Fibroblast of skin of scalp (primary cell): ENCODE results near the gene UBXN11. TPM values are rescaled to one million over a fixed set of nuclear protein-coding genes. Genes with fewer than 3 reads are reported as not detected.

ENCODE experiments used
- DNase-seq: peaks from one replicate; pipeline ENCODE4 v3.0.0-alpha.2; 2013
- polyA plus RNA-seq, 2 experiments: library from polyadenylated mRNA; unstranded; fragments of 120-200 nt; gene quantifications; one replicate each; pipeline ENCODE4 v1.2.1, GENCODE V29; 2013; ENCODE audit not compliant: insufficient read length in 2 of 2

UBXN11 gene, protein sequence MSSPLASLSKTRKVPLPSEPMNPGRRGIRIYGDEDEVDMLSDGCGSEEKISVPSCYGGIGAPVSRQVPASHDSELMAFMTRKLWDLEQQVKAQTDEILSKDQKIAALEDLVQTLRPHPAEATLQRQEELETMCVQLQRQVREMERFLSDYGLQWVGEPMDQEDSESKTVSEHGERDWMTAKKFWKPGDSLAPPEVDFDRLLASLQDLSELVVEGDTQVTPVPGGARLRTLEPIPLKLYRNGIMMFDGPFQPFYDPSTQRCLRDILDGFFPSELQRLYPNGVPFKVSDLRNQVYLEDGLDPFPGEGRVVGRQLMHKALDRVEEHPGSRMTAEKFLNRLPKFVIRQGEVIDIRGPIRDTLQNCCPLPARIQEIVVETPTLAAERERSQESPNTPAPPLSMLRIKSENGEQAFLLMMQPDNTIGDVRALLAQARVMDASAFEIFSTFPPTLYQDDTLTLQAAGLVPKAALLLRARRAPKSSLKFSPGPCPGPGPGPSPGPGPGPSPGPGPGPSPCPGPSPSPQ
- polyA plus RNA-seq (2013, experiment 1 of 2; ENCODE audit: insufficient read length), result 8.8 TPM
- polyA plus RNA-seq (2013, experiment 2 of 2; ENCODE audit: insufficient read length), result 9.6 TPM

DNA sequence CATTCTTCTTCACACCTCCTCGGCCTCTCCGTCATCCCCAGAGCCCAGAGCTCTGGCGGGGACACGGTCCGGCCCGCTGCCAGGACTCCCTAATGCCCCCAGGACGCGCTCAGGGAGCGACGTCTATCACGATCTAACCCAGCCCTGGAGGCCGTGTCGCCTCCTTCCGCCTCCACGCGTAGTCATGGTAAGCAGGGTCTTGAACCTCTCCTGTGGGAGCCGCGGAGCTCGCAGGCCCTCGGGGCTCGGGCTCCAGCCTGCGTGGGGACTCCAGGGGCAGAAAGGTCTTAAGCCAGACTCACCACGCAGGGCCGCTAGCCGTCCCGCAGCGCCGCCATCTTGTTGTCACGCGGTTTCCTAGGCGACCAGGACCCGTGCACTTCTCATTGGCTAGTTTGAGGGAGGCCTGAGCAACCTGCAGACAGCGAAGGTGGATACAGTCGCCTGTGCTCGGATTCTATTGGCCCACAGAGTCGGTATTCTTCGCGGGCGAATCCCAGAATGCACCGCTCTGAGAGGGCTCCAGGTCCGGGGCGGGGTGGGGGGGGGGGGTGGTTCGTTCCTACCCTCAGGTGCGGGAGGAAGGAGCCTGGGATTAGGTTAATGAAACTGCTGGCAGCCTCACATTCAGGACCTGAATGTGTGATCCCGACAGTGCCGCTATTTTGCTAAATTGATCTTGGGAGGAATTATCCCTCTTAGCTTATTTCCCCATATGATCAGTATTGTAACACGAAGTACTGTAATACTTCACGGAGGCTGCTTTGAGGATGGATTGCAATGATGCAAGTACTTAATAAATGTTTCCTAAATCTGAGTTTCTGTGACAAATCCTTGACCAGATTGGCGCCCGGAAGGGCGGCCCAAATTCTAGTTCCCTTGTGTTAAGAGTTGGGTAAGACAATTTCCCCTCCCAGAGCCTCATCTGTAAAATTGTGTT is at the start of gene UBXN11:
Gene UBXN11 (minus strand): TSS at position 347 of the 940 bp plus-strand sequence. CDS start 3,753 bp downstream, outside the sequence.
- peak; percentile 89 for DNase-seq

DNA sequence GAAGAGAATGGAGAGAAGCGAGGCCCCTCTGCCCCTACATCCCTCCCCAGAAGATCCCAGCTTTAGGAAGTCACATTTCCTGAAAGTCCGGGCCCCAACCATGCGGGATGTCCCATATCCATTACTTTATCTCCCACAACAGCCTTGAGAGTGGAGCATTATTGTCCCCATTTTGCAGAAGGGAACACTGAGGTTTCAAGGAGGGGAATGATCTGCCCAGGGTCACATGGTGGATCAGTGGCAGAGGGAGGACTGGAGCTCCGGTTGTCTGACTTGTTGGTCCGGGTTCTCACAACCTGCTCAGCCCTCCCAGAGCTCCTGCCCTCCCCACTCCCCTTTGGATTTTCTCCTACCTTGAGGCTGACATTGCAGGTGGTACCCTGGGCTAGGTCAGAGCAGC is 49.7 kb upstream of the UBXN11 start:
- DNase-seq, result no peak

DNA sequence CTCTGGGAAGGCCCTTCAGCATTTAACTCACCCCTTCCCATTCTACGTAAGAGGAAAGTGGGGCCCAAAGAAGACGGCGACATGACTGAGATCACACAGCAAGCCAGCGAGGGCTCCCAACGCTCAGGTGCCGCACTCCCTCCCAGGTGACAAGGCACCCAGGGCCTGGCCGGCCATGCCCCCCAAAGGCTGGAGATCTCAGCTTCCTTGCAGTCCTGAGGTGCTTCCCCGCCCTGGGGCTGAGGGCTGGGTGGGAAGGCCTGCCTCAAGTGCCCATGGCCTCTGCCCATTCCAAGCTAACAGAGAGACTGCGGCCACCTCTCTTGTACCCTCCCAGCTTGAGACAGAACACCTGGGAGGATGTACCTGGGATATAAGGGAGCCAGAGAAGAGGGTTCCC is 48.5 kb upstream of the UBXN11 start:
- no peak for DNase-seq

DNA sequence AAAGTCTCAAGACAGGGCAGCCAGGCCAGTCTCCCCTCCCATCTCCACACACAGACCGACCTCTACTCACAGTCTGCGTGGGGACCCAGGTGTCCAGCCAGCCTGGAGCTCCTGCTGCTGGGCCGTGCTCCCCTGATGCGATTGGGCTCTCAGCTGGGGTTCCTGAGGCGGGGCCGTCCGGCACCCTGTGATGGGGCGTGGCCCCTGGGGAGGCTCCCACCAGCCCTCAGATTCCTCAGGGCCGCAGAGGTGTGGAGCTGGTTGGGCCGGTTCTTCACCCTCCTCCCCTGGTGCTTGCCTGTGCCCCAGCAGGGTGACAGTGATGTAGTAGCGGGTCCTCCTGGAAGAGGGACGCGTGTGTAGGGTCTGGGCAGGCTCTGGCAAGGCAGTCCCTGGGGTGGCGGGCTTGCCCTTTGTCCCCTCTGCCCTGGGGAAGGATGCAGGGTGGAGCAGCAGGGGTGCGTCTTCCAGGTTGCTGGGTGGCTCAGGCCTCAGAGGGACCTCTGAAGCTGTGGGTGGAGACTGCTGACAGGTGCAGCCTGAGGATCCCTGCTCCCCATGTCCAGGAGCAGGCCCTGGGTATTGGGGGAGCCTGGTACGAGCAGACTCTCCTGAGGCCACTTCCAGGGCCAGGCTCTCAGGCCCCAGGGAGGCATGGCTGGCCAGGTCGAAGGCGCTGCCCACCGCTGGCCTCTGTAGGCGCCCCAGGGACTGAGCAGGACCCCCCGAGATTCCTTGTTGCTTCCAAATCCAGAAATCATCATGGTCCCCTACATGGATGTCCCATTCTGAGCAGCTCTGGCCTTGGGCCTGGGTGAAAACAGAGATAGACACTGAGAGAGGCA is 47.8 kb upstream of the UBXN11 start, which contains the start of gene CRYBG2:
Gene CRYBG2 (minus strand): TSS at position 155 of the 845 bp plus-strand sequence. CDS start 7,473 bp downstream, outside the sequence.
- no peak for DNase-seq

DNA sequence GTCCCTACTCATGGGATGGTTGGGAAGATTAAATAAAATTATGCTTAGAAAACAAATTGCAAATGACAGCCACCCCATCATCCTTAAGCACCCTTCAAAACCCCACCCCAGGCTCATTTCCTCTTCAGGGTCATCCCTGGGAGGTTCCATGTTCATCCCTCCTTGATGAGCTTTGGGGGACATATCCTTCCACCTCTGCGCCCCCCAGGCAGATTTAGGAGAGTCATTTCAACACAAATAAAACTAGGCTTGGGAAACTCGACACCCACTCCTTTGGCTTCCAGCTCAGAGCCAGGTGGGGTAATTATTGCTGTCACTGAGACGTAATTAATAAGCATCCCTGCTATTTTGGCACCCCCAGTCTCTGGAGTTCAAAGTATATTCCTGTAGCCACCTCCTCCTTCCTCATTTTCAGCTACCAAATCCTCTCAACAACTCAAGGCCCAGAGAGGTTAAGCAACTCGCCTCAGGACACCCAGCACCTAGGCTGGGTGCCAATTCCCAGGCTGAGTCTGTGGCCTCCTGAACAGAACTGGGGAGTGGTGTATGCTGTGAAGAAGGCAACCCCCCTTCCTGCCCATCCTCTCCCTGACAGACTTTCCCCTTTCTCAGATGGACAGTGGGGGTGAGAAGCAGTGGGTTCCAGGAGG is 46.9 kb upstream of the UBXN11 start:
- DNase-seq, result no peak

DNA sequence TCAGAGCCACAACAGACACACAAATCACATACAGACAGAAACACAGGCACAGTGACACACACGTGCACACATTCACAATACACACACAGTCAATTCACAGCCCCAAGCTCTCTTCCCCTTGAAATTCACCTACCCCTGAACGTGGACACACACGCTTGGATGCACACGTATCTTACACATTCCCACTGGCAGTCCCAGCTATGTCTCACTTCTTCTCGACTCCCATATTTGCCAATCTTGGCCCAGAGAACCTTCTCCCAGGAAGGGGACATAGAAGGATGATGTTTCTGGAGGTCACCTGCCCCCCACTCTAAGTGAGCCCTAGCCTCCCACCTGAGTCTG is 45.9 kb upstream of the UBXN11 start:
- no peak for DNase-seq

DNA sequence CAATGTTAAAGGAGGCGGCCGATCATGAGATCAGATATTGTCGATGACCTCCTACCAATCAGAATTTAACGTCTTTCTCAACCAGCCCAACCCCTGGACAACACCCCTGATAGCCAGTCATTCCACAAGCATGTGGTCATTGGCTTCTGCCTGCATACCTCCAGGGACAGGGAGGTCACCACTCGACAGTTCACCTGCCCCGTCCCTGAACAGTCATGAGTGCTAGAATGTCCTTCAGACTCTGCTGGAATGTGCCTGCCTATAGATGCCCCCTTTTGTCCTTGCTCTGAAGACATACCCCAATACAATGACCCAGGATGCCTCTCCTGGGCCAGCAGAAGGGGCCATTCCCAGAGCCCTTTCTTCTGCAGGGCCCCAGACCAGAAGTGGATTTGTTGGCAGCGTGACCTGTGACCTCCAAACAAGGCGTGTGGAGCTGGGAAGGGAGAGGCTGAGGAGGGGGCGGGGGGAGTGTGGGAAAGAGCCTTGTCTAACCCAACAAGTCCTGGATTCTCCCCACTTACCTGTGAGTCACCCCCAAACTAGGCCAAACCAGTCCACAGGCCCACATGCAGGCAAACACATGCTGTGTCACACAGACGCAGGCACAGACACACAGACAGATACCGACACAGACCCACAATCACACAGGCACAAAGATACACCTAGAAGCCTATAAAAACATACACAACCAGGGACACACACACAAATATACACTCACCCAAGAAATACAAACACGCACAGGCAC is 45.3 kb upstream of the UBXN11 start:
- peak; percentile 30 for DNase-seq

DNA sequence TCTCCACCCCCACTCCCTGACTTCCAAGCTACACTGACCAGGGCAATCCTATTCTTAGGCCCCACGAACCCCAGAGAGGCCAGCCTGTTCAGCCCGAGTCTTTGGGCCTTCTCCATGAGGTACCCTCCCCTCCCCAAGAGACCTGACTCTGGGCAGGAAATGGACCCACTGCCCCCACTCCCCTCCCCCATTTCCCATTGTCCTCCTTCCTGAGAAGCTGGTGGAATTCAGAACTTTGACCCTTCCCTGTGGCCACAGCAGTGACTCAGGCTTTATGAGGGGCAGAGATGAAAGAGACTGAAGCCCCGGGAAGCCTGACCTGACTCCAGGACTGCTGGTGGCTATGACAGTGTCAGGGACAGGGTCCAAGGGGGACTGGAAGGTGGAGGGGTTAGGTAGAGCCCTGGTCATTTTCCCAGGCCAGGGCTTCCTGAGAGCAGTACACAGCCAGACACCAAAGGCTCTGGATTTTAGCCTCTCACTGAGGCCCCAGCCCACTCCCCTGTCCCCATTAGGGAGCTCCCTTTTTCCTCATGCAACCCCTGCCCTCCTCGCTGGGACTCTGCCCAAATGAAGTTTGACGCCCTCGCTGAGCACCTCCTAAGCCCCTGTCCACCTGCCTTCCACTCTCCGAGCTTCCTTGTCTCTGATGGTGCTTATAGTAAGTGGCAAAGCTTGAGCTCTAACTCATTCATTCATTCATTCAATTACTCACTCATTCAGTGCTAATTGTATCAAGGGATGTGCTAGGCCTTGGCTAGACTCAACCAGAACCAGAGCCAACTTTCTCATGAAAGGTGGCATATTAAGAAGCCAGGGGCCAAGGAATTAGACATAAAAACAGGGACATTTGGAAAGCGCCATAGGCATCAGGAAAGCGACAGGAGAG is 44.5 kb upstream of the UBXN11 start:
- no peak for DNase-seq

DNA sequence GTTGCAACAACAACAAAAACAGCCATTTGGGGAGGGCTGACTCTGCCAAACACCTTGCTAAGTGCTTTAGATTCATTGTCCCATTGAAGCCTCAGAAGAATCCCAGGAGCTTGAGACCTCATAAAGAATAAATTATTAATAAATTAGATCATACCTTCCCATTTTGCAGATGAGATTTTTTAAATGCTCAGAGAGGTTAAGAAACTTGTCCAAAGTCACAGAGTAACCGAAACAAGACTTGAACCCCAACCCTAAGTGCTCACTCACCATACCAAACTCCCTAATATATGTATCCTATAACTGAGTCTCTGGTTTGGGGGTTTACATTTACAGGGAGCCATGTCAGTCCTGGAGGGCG is 43.9 kb upstream of the UBXN11 start:
- no peak for DNase-seq

DNA sequence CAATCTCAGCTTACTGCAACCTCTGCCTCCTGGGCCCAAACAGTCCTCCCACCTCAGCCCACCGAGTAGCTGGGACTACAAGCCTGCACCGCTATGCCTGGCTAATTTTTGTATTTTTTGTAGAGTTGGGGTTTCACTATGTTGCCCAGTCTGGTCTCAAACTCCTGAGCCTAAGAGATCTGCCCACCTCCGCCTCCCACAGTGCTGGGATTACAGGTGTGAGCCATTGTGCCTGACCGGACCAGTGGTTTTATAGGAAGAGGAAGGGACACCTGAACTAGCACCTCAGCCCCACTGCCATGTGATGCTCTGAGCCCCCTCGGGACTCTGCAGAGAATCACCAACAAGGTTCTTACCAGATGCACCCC is 43.4 kb upstream of the UBXN11 start:
- DNase-seq, result no peak

DNA sequence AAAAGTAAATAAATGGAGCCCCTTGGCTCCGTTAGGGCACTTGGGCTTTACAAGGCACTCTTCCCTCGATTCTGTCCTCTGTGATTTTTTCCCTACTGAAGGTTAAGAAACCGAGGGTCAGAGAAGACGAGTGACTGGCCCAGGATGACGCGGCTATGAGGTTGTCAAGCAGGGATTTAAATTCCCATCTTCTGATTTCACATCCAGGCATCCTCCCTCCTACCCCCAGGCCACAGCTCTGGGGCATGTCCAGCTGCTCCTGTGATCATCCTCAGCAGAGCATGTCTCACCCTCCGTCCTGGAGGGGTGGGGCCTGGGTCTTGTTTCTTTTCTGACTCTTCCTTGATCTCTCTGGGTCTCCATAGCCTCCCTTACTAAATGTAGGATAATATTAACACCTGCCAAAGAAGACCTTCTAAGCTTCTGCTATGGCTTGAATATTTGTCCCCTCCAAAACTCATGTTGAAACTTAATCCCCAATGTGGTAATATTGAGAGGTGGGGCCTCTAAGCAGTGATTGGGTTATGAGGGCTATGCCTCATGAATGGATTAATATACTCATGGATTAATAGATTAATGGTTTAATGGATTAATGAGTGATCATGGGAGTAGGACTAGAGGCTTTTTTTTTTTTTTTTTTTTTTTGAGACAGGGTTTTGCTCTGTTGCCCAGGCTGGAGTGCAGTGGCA is 42.9 kb upstream of the UBXN11 start:
- peak; percentile 46 for DNase-seq

DNA sequence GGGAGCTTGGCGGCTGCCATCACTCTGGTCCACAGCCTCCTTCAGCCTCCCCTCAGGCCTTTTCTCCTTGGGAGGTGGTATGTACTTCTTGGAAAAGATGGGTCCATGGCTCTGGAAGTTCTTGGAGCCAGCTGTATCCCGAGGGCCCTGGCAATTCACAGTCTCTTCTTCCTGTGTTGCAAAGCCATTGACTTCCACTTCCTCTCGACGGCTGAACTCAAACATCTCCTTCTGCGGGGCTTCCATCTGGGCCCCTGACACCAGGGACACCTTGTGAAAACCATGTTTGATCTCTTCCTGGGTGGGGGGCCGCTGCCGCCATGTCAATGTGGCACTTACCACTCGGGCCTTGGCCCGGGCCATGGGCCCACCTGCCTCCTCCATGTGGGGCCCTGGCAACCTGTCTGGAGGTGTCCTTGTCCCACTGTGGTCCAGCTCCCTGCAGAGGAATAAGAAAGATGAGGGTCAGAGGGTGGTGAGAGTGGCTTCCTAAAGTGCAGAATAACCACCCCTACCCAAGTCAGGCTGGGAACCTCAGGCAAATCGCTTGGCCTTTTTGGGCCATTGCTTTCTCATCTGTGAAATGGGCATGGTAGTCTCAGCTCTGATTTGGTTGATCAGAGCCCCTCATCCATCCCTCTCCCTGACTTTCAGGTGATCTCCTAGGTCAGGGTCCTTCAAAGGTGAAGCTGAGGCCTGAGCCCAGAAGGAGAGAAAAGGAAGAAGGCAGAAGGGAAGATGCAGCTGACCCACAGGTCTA is 40.0 kb upstream of the UBXN11 start:
- DNase-seq, result no peak

DNA sequence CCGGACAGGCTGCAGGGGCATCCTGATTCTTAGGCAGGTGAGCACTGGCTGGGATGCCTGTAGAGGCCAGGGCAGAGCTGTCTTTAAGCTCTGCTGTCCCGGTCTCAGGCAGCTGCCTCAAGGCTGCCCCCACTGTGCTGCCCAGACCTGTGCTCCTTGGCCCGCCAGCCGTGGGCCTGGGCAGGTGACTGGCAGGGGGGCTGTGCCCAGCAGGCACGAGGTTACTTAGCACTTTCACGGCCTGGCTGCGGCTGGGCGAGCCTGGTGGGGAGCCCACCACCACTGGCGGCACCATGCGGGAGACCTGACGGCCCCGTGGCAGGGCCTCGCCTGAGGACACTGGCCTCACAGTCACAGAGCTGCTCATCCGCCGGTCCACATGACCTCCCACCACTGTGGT is 39.3 kb upstream of the UBXN11 start:
- DNase-seq, result no peak

DNA sequence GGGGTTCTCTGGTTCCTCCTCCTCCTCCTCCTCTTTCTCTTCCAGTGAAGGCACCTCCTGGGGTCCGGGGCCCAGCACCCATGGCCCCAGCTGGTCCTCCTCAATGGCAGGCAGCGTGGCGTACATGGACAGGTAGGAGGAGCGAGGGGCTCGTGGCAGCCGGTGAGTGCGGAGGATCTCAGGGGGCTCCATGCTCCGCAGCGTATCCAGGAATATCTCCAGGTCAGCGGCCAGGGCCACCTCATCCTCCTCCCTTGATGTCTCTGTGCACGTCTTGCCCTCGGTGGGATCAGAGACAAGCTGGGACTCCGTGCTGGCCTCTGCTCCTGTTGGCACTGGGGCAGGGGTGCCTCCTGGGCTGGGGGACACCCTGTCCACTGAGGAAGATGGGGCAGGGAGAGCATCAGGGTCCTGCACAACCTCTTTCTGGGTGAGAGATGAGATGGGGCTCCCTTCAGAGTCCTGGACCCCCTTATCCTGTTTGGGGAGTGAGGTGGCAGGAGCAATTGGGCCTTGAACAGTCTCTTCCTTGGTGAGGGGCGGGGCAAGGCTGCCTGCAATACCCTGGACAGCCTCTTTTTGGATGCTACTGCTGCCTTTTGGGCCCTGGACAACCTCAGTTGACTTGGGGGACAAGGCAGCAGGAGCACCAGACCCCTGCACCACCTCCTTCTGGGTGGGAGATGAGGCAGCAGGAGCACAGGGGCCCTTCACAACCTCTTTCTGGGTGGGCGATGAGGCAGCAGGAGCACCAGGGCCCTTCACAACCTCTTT is 37.9 kb upstream of the UBXN11 start:
- no peak for DNase-seq

DNA sequence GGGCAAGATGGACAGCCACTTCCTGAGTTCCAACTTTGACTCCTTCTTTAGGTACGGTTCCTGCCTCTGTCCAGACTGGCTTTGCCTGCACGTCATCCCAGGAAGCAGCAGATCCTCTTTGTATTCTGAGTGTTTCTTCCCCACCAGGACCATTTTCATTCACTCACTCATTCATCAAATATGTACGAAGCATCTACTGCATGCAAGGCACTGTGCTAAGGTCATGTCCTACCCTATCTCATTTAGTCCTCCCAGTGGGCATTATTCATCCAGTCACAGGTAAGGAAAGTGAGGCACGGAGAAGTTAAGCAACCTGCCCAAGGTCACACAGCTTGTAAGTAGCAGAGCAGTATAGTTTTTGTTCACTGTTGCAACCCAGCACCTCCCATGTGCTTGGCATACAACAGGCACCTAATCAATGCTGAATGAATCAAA is 33.6 kb upstream of the UBXN11 start:
- no peak for DNase-seq

DNA sequence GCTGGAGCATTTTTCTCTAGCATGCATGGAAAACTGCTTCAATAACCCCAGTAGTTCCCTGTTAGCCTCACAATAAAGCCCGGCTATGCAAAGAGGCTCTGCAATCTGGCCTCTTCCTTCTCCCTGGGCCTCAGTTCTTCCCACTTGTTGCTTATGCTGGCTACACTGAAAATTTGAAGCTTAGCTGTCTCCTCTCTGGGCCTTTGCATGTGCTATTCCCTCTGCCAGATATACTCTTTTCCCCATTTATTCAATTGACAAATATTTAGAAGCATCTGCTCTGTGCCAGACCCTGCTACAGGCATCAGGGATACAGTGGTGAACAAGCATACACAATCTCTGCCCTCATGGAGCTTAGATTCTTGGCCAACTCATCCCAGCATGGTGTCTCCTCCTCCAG is 32.2 kb upstream of the UBXN11 start:
- DNase-seq, result no peak

DNA sequence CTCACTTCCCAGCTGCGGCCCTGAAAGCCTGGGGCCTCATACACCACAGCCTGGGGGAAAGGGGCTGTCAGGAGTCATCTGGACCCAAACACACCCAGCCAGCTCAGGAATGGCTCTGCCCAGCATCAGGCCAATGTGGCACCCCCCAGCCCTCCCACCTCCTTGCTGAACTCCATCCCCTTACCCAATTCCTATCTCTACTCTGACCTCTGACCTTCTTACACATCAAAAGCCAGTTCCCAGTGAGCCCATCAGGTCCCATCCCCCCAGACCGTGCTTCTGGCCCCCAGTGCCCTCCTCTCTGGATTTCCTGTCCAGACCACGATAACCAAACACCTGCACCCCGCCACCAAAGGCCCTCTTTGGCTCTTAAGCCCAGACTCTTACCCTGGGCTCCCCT is 31.2 kb upstream of the UBXN11 start:
- no peak for DNase-seq

DNA sequence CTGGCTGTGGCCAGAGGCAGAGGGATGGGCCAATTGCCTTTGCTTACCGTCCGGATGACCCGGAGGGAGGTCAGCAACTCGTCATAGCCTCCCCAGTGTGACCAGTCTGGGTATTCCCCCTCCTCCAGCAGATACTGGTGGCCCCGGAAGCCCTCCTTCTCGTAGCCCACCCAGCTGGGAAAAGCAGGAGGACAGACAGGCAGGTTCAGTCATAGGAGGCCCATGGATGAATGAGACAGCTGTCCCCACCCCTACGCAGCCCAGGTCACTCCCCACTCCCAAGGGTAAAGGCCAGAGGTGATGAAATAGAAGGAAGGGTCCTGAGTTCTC is 30.7 kb upstream of the UBXN11 start:
- no peak for DNase-seq
